AG04450 (cell line): ENCODE measurements around the gene APBA3. TPM values are rescaled to one million over a fixed set of nuclear protein-coding genes. Genes with fewer than 3 reads are reported as not detected.

Experiments
- CTCF ChIA-PET: fragments of 300-600, 350-600 bp; formaldehyde crosslinking; extraction: SDS; loops from one replicate; lab custom pipeline; 2022; ENCODE audit warnings: antibody characterized with exemption, inconsistent platforms; lab: Charles Lee
- POLR2A ChIA-PET: fragments of 350-600 bp; formaldehyde crosslinking; extraction: SDS; loops from one replicate; lab custom pipeline; 2021; ENCODE audit warnings: antibody characterized with exemption, inconsistent platforms; lab: Yijun Ruan, JAX
- DNase-seq: peaks from one replicate; pipeline ENCODE4 v3.0.0-alpha.2; 2011; ENCODE audit warnings: low read depth, low spot score
- H3K27ac ChIP-seq: one replicate; pipeline ENCODE4 v1.5.1; 2012; ENCODE audit warnings: low read depth, low read length, control low read depth
- H3K27me3 ChIP-seq: one replicate; pipeline ENCODE4 v1.6.0; 2012; ENCODE audit warnings: low read length; ENCODE audit not compliant: control insufficient read depth, insufficient read depth
- H3K4me3 ChIP-seq: 2 replicates; pipeline ENCODE4 v1.5.1; 2011; ENCODE audit warnings: mild to moderate bottlenecking, low read depth, low read length, control low read depth
- H3K9me3 ChIP-seq: 2 replicates; pipeline ENCODE4 v1.5.1; 2012; ENCODE audit warnings: low read length; ENCODE audit not compliant: control insufficient read depth, insufficient read depth
- CTCF ChIP-seq: IDR thresholded peaks from 2 replicates; pipeline ENCODE4 v1.5.1; 2011; ENCODE audit warnings: low read depth, low read length, control low read depth, inconsistent platforms
- polyA plus RNA-seq: library from polyadenylated mRNA; depleted of rRNA; stranded (reverse); fragments of >200 nt; gene quantifications from 2 replicates; pipeline ENCODE4 v1.2.3, GENCODE V29; 2011

The APBA3 gene
- polyA plus RNA-seq, 1 experiment: 5.4 TPM

- Histone ChIP-seq H3K27me3 (peaks cover 27% of the 10 kb centered on the region), H3K9me3 (peaks cover 7% of the 10 kb centered on the region; the same call in 1 of the 2 replicates), H3K4me3 (no peak overlapping the region), H3K27ac (no peak overlapping the region)
- no peak for DNase-seq
- POLR2A ChIA-PET: interaction anchor here (0.6 kb wide), 1 partner anchor 498 kb away, joined by 3 read pairs; no protein-coding TSS in a partner anchor
- no peak for TF ChIP-seq CTCF
- CTCF ChIA-PET: no interaction called here
Observed at GRCh38 chr19:3723883-3724282, 37.6 kb downstream of the APBA3 start.

GRCh38 chr19:3723110-3723488 lies 38.4 kb downstream of the APBA3 start:
- POLR2A ChIA-PET: interaction anchor here (0.6 kb wide), 1 partner anchor 235 kb away, joined by 3 read pairs; no protein-coding TSS in a partner anchor
- H3K4me3 ChIP-seq: no peak overlapping the region
- peaks cover 7% of the 10 kb centered on the region; the same call in 1 of the 2 replicates for H3K9me3 ChIP-seq
- DNase-seq: no peak
- CTCF ChIA-PET: no interaction called here
- TF ChIP-seq CTCF: no peak
- peaks cover 27% of the 10 kb centered on the region for H3K27me3 ChIP-seq
- H3K27ac ChIP-seq: no peak overlapping the region

- Histone ChIP-seq H3K4me3 (no peak overlapping the region), H3K27me3 (peaks cover 27% of the 10 kb centered on the region), H3K27ac (no peak overlapping the region), H3K9me3 (peaks cover 7% of the 10 kb centered on the region; the same call in 1 of the 2 replicates)
- DNase-seq: no peak
- no peak for TF ChIP-seq CTCF
- POLR2A ChIA-PET: no interaction called here
- CTCF ChIA-PET: no interaction called here
Observed at GRCh38 chr19:3722443-3723109, 38.9 kb downstream of the APBA3 start.

GRCh38 chr19:3721887-3722442 lies 39.5 kb downstream of the APBA3 start:
- Histone ChIP-seq H3K27me3 (peaks cover 27% of the 10 kb centered on the region), H3K9me3 (peaks cover 7% of the 10 kb centered on the region; the same call in 1 of the 2 replicates), H3K4me3 (no peak overlapping the region), H3K27ac (no peak overlapping the region)
- no peak for TF ChIP-seq CTCF
- DNase-seq: no peak
- ChIA-PET POLR2A (no interaction called here), CTCF (no interaction called here)
